GM12801 (cell line): ENCODE data around the gene TRIO.

ENCODE experiments used
- TF ChIP-seq, protein P1 (sequence below): IDR thresholded peaks from one replicate; pipeline ENCODE4 v1.5.1; 2011; ENCODE audit warnings: control low read depth; ENCODE audit not compliant: insufficient read length; ENCODE audit errors: extremely low read depth

The TRIO gene

DNA sequence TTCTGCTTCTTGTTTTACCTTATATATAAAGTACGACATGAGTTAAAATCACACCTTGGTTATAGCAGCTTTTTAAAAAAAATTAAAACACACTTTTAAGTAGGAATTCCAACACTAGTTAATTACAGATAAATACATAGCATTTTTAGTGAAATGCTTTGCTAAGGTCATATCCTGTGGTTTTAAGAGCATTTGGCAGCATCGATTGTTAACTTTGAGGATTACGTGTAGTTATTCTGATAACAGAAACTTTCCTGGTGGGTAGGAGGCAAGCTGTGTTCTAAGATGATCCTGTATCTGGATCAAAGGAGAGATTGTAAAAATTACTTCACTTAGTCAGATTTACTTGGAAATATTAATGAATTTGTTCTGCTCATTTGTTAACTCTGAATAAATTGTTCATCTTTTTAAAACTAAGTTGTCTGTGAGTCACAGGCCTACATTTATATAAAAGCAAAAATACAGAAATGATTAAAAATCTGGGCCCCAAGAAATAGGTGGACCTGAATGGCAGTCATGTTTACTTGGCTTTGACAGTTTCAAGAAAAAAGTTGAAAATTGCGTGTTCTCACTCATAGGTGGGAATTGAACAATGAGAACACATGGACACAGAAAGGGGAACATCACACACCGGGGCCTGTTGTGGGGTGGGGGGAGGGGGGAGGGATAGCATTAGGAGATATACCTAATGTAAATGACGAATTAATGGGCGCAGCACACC, 58.3 kb downstream of the TRIO start:
- TF ChIP-seq, protein P1, sequence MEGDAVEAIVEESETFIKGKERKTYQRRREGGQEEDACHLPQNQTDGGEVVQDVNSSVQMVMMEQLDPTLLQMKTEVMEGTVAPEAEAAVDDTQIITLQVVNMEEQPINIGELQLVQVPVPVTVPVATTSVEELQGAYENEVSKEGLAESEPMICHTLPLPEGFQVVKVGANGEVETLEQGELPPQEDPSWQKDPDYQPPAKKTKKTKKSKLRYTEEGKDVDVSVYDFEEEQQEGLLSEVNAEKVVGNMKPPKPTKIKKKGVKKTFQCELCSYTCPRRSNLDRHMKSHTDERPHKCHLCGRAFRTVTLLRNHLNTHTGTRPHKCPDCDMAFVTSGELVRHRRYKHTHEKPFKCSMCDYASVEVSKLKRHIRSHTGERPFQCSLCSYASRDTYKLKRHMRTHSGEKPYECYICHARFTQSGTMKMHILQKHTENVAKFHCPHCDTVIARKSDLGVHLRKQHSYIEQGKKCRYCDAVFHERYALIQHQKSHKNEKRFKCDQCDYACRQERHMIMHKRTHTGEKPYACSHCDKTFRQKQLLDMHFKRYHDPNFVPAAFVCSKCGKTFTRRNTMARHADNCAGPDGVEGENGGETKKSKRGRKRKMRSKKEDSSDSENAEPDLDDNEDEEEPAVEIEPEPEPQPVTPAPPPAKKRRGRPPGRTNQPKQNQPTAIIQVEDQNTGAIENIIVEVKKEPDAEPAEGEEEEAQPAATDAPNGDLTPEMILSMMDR = no peak

DNA sequence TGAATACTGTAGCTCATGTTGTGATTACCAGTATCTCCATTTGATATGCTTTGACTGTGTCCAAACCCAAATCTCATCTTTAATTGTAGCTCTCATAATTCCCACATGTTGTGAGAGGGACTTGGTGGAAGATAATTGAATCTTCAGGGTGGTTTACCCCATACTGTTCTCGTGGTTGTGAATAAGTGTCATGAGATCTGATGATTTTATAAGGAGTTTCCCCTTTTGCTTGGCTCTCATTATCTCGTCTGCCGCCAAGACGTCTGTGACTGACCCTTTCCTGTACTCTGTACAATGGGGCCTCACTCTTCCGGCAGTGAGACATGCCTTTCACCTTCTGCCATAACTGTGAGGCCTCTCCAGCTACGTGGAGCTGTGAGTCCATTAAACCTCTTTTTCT, 59.3 kb downstream of the TRIO start:
- TF ChIP-seq, protein P1 = no peak

GRCh38 chr5:14204011-14204670, 61.0 kb downstream of the TRIO start:
- TF ChIP-seq, protein P1 = no peak

- TF ChIP-seq, protein P1 = no peak
Observed at GRCh38 chr5:14204785-14205321, 61.7 kb downstream of the TRIO start.

GRCh38 chr5:14206028-14206725, 63.0 kb downstream of the TRIO start:
- TF ChIP-seq, protein P1 = no peak

DNA sequence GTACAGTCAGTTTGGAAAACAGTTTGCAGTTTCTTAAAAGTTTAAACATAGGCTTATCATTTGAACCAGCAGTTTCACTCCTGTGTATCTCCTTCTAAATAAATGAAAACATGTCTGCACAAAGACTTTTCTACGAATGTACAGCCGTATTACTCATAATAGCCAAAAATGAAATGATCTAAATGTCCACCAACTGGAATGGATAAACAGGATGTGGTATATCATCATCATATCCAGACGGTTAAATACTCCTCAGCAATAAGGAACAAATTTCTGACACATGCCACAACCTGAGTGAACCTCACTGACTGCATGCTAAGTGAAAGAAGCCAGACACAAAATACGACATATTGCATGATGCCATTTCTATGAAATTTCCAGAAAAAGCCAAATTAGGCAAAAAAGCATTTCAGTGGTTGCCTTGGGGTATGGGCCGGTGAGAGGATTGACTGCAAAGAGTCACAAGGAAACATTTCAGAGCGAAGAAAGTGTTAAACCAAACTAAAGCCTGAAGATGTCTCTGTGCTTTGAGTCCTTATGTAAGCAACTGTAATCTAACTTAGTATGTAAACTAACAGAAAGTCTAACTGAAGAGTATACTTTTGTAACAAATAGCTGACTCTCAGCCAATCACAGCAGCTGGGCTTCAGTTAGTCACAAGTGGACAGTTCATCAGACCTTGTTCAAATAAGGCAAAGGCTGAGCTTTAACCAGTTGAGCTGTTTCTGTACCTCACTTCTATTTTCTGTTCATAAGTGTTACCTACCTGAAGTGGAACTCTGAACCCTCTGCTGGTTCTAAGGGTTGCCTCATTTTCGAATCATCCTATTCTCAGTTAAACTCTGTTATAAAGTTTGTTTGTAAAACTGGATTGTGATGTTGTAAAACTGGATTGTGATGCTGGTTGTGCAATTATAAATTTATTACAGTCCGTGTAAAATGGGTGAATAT, 65.2 kb downstream of the TRIO start:
- TF ChIP-seq, protein P1 = no peak
